A549 treated with AZD9567 at 1 μM for 4 hours (cell line): Measurements from ENCODE around the gene ARL6IP4. TPM values are rescaled to one million over a fixed set of nuclear protein-coding genes. Genes with fewer than 3 reads are reported as not detected.

Experiments
- total RNA-seq: library from RNA; stranded (reverse); fragments of 200-300 nt; extraction: Qiagen RNA extraction; gene quantifications from 5 replicates; pipeline ENCODE4 v1.2.3, GENCODE V29; 2022; ENCODE audit not compliant: insufficient read depth

ARL6IP4 gene
- 195 to 258 TPM (median 249 TPM) in 5 replicates for total RNA-seq

DNA sequence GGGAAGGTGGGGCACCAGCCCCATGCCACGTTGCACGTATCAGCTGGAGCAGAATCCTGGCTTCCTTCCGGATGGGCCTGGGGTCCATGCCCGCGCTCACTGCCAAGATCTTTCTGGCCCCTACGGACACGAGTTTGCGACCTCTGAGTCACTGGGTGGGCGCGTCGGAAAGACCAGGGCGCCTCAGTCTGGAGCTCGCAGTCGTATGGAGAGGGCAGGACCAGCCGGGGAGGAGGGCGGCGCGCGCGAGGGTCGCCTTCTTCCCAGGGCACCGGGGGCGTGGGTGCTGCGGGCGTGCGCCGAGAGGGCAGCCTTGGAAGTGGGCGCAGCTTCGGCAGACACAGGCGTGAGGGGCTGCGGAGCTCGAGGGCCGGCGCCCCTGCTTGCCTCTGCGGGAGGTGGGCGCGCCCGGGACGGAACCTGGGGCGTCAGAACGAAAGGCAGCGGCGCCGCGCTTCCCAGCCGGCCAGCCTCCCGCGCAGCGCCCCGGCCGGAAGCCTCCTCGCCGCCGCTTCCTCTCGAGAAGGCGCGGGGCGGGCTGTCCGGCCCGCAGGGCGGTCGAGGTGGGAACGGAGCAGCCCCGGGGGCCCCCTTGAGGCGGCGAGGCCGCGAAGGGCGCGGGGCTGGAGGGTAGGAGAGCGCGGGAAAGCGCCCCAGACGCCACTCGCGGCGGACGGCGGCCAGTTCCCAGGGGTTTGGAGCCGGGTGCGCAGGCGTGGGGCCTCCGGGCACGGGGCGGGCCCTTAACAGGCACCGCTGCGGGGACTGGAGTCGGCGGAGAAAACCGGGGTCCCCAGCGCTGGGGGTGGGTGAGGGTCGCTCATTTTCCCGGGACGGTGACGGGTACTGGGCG is at the start of gene ARL6IP4:
Gene ARL6IP4, plus strand, starts transcription at position 499 of the 853 bp plus-strand sequence. CDS start 459 bp downstream, outside the sequence.

GRCh38 chr12:122965851-122966742 is 14.4 kb upstream of the ARL6IP4 start, which contains the start of gene ABCB9:
ABCB9 (minus strand) TSS chr12:122966463; CDS start chr12:122960235, 6,228 bp downstream.

GRCh38 chr12:122974892-122975789 is 5.3 kb upstream of the ARL6IP4 start, which contains the start of gene OGFOD2:
OGFOD2 (plus strand) TSS chr12:122975244; CDS start chr12:122975252, 8 bp downstream.

Other genes with a start within 250 kb of the ARL6IP4 start
- 0.02 to 0.03 TPM (median 0.02 TPM) in 3 of 5 replicates, not detected in the others for gene HCAR1, start 249.8 kb upstream of the ARL6IP4 start, total RNA-seq
- gene DENR, start 227.9 kb upstream of the ARL6IP4 start, total RNA-seq = 51.6 to 66.6 TPM (median 53.2 TPM) in 5 replicates
- gene CCDC62, start 206.1 kb upstream of the ARL6IP4 start, total RNA-seq = 0.03 to 0.08 TPM (median 0.06 TPM) in 4 of 5 replicates, not detected in the other
- 20.1 to 27.4 TPM (median 23.5 TPM) in 5 replicates for gene HIP1R, start 145.2 kb upstream of the ARL6IP4 start, total RNA-seq
- gene VPS37B, start 84.6 kb upstream of the ARL6IP4 start, total RNA-seq = 25.5 to 27.5 TPM (median 26.6 TPM) in 5 replicates
- 8.1 to 9.3 TPM (median 8.8 TPM) in 5 replicates for gene ABCB9, start 14.2 kb upstream of the ARL6IP4 start, total RNA-seq
- gene OGFOD2, start 5.4 kb upstream of the ARL6IP4 start, total RNA-seq = 9.0 to 17.5 TPM (median 16.6 TPM) in 5 replicates
- gene PITPNM2, start 170.4 kb downstream of the ARL6IP4 start, total RNA-seq = 12.8 to 20.2 TPM (median 17.3 TPM) in 5 replicates